ENCODE data around the gene CITED4.

DNA sequence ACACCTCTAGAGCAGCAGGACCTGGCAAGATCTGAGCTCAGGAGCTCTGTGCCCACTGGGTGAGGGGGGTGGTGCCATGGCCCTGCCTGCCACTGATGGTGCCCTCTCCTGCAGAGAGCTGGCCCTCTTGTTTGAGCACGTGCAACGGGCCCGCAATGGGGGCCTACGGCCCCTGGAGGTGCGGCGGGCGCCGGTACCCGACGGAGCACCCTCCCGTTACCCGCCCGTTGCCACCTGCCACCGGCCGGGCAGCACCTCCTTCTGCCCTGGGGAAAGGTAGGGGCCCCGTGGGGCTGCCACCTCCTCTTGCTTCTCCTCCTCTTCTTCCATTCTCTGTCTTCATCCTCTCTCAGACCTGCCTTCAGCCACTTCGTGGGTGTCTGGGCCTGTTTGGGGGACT lies 38.2 kb downstream of the CITED4 start:
- TF ChIP-seq, protein P1, sequence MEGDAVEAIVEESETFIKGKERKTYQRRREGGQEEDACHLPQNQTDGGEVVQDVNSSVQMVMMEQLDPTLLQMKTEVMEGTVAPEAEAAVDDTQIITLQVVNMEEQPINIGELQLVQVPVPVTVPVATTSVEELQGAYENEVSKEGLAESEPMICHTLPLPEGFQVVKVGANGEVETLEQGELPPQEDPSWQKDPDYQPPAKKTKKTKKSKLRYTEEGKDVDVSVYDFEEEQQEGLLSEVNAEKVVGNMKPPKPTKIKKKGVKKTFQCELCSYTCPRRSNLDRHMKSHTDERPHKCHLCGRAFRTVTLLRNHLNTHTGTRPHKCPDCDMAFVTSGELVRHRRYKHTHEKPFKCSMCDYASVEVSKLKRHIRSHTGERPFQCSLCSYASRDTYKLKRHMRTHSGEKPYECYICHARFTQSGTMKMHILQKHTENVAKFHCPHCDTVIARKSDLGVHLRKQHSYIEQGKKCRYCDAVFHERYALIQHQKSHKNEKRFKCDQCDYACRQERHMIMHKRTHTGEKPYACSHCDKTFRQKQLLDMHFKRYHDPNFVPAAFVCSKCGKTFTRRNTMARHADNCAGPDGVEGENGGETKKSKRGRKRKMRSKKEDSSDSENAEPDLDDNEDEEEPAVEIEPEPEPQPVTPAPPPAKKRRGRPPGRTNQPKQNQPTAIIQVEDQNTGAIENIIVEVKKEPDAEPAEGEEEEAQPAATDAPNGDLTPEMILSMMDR (IDR thresholded peaks at IDR 0.05), result no peak
- TF ChIP-seq POLR2A (IDR thresholded peaks at IDR 0.05), result no peak
